ENCODE data around the gene RTN4R. TPM values are rescaled to one million over a fixed set of nuclear protein-coding genes. Genes with fewer than 3 reads are reported as not detected.

Gene RTN4R
- total RNA-seq, 1 donor from 2014 or later = 18.6 TPM

DNA sequence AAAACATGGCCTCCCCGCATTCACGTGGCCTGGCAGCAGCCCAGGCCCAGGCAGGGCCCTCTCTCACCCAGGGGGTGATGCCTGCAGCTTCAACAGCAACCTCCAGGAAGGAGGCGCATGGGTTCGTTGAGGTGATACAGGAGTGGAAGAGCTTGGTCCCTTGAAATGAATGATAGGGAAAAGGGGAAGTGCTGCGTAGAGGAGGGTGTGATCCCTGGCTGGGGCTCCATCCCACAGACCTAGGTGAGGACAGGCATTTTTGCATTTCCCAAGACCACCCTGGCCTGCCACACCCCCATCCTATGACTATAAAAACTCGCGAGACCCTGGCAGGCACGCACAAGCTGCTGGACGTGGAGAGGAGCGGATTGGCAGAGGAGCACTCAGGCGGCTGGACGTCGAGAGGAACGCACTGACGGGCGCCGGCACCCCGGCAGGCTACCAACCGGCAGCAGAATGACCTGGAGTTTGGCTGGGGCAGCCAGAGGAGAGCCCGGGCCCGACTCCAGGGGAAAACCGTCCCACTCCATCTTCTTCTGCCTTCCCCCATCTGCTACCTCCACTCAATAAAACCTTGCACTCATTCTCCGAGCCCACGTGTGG, 32.6 kb downstream of the RTN4R start:
- DNase-seq (ENCODE audit: low read depth) = no peak
- TF ChIP-seq, protein P1, sequence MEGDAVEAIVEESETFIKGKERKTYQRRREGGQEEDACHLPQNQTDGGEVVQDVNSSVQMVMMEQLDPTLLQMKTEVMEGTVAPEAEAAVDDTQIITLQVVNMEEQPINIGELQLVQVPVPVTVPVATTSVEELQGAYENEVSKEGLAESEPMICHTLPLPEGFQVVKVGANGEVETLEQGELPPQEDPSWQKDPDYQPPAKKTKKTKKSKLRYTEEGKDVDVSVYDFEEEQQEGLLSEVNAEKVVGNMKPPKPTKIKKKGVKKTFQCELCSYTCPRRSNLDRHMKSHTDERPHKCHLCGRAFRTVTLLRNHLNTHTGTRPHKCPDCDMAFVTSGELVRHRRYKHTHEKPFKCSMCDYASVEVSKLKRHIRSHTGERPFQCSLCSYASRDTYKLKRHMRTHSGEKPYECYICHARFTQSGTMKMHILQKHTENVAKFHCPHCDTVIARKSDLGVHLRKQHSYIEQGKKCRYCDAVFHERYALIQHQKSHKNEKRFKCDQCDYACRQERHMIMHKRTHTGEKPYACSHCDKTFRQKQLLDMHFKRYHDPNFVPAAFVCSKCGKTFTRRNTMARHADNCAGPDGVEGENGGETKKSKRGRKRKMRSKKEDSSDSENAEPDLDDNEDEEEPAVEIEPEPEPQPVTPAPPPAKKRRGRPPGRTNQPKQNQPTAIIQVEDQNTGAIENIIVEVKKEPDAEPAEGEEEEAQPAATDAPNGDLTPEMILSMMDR (conservative IDR thresholded peaks at IDR 0.05; ENCODE audit: low read depth, low read length) = no peak
- no peak overlapping the region for H3K4me3 ChIP-seq (ENCODE audit: low read depth, low read length)

DNA sequence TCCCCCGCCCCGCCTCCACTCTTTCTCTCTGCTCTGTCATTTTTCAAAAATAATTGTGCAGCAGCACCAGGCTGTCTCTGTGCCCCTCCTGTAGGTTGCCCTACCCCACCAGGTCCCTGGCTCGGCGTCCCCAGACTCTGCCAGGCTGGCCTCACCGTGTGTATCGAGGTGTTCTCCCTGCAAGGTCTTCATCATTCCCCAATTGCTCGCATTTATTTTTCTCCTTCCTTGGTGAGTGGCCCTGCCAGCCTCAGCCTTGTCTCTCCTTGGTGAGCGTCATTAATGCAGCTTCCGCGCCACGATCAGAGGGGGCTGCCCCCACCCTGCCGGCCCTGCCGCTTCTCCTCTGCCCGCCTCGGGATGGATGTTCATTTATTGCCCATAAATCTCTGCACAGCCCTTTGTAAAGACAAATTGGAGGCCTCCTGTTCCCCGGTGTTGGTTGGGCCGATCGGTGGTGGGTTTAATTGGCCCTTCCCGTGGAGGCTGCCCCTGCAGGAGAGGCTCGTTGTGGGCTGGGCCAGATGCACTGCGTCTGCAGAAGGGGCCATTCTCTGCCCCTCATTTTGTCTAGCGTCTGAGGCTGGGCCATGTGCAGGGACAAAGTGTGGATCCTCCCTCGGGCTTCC, 33.2 kb downstream of the RTN4R start:
- no peak overlapping the region for H3K4me3 ChIP-seq (ENCODE audit: low read depth, low read length)
- TF ChIP-seq, protein P1 (conservative IDR thresholded peaks at IDR 0.05; ENCODE audit: low read depth, low read length) = no peak
- no peak for DNase-seq (ENCODE audit: low read depth)

DNA sequence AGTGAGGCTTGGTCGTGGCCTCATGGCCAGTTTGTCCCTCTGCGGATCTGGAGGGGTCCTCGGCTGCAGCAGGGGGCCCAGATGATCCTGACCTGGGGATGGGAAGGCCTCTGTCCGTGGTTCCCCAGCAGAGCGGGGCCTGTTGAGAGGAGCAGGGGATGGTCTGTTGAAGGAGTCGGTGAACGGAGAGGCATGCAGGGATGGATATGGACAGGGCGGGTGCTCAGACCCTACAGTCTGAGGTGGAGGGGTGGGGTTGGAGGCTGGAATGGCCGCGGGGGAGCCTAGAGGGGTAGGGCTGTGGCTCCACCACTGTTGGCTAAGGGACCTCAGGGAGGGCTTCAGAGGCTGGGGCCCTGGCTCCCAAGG, 33.8 kb downstream of the RTN4R start:
- no peak overlapping the region for H3K4me3 ChIP-seq (ENCODE audit: low read depth, low read length)
- DNase-seq (ENCODE audit: low read depth) = no peak
- TF ChIP-seq, protein P1 (conservative IDR thresholded peaks at IDR 0.05; ENCODE audit: low read depth, low read length) = no peak

GRCh38 chr22:20233351-20234313, 34.5 kb downstream of the RTN4R start:
- TF ChIP-seq, protein P1 (conservative IDR thresholded peaks at IDR 0.05; ENCODE audit: low read depth, low read length) = no peak
- DNase-seq (ENCODE audit: low read depth) = no peak
- no peak overlapping the region for H3K4me3 ChIP-seq (ENCODE audit: low read depth, low read length)

- no peak overlapping the region for H3K4me3 ChIP-seq (ENCODE audit: low read depth, low read length)
- no peak for DNase-seq (ENCODE audit: low read depth)
- TF ChIP-seq, protein P1 (conservative IDR thresholded peaks at IDR 0.05; ENCODE audit: low read depth, low read length) = no peak
Measured at GRCh38 chr22:20232781-20233180, 35.3 kb downstream of the RTN4R start.

- TF ChIP-seq, protein P1 (conservative IDR thresholded peaks at IDR 0.05; ENCODE audit: low read depth, low read length) = no peak
- no peak for DNase-seq (ENCODE audit: low read depth)
- H3K4me3 ChIP-seq (ENCODE audit: low read depth, low read length) = no peak overlapping the region
Measured at GRCh38 chr22:20232237-20232598, 35.9 kb downstream of the RTN4R start.
